ENCODE measurements around the gene GPR137C. TPM values are rescaled to one million over a fixed set of nuclear protein-coding genes. Genes with fewer than 3 reads are reported as not detected.

The GPR137C gene
- total and polyA plus RNA-seq, 2 of the 8 experiments (the other 6 are each of a cell fraction or from before 2014, with no cell fraction given): 2.7 to 4.3 TPM

- H2AK5ac ChIP-seq (ENCODE audit: low read depth, low read length): no peak overlapping the region
- H3K23me2 ChIP-seq (ENCODE audit: low read depth, low read length): no peaks in the 10 kb centered on the region
- no peak overlapping the region for H3K4ac ChIP-seq (replicated peaks; ENCODE audit: insufficient read length, low read depth, low read length)
- POLR2A ChIA-PET (ENCODE audit: partially characterized antibody): no interaction called here
- no peak overlapping the region for H3K9ac ChIP-seq (replicated peaks in 1 of 4; ENCODE audit: extremely low read depth in 1 of 4, low read depth in 3 of 4, low read length in 3 of 4)
- TF ChIP-seq MAFK (IDR thresholded peaks at IDR 0.05; ENCODE audit: low read depth, low read length): peak; percentile 76
- no peak for TF ChIP-seq ZNF274 (IDR thresholded peaks at IDR 0.05; ENCODE audit: borderline replicate concordance, extremely low read depth, low read length)
- no peak for TF ChIP-seq CBX8 (IDR thresholded peaks at IDR 0.05; ENCODE audit: borderline replicate concordance, low read depth, low read length)
- no peak overlapping the region for H3K18ac ChIP-seq (ENCODE audit: extremely low read depth, low read length)
- H2BK5ac ChIP-seq (ENCODE audit: low read depth, low read length): no peak overlapping the region
- DNase-seq (ENCODE audit: low read depth in 1 of 2, low spot score in 2 of 2) (no peak), FAIRE-seq (no peak)
- no peaks in the 10 kb centered on the region for H4K20me1 ChIP-seq (replicated peaks in 1 of 2; ENCODE audit: control insufficient read depth in 1 of 2, insufficient read depth in 2 of 2, low read length in 2 of 2)
- WGBS, 2 experiments (ENCODE audit: extremely low coverage in 1 of 2, insufficient coverage in 1 of 2, insufficient read length in 1 of 2, insufficient replicate concordance in 2 of 2, low coverage in 1 of 2, low lambda C conversion rate in 2 of 2, missing lambda C conversion rate in 1 of 2): 84% methylated on average over 1 of the region's 1 CpG; no CpG with 5 or more reads in 1 of the 2 experiments
- H2AFZ ChIP-seq (ENCODE audit: low read length): no peak overlapping the region
- no peaks in the 10 kb centered on the region for H3K27me3 ChIP-seq (replicated peaks in 1 of 4; ENCODE audit: control insufficient read depth in 3 of 4, extremely low read depth in 1 of 4, insufficient read depth in 3 of 4, low read length in 3 of 4)
- no peak overlapping the region for H3K27ac ChIP-seq (ENCODE audit: low read depth, low read length)
- H3K4me1 ChIP-seq (replicated peaks in 1 of 4; ENCODE audit: control insufficient read depth in 3 of 4, insufficient read depth in 4 of 4, low read length in 3 of 4): peaks cover 0 to 5% (median 0%) of the 10 kb centered on the region in 4 experiments; a peak in 4 of 7 replicates
- H3K79me2 ChIP-seq (ENCODE audit: control insufficient read depth in 1 of 2, insufficient read depth in 2 of 2, low read length in 2 of 2): no peaks in the 10 kb centered on the region
- no peak overlapping the region for H3K14ac ChIP-seq (ENCODE audit: insufficient read length)
- no peaks in the 10 kb centered on the region; a peak in 1 of 4 replicates for H3K9me3 ChIP-seq (ENCODE audit: insufficient read depth in 2 of 2, low read depth in 1 of 2, low read length in 1 of 2)
- H2BK15ac ChIP-seq (ENCODE audit: low read length): no peak overlapping the region
- no peak overlapping the region for H2BK120ac ChIP-seq (replicated peaks; ENCODE audit: low read depth, low read length)
- no peak overlapping the region for H2BK12ac ChIP-seq (ENCODE audit: low read depth, low read length)
- H3K23ac ChIP-seq (ENCODE audit: insufficient read length): no peak overlapping the region
- no peak overlapping the region for H2BK20ac ChIP-seq (ENCODE audit: low read length)
- H3K56ac ChIP-seq (replicated peaks; ENCODE audit: insufficient read length, low read depth, low read length): no peak overlapping the region
- no peak overlapping the region for H3K4me2 ChIP-seq (ENCODE audit: insufficient read depth in 1 of 2, low read depth in 2 of 2, low read length in 2 of 2)
- H3K36me3 ChIP-seq (ENCODE audit: control insufficient read depth in 2 of 4, insufficient read depth in 4 of 4, low read length in 3 of 4): no peaks in the 10 kb centered on the region
- H4K91ac ChIP-seq (replicated peaks; ENCODE audit: insufficient read length, low read length): no peak overlapping the region
- H3K4me3 ChIP-seq (ENCODE audit: extremely low read depth in 1 of 4, insufficient read depth in 2 of 4, low read depth in 3 of 4, low read length in 4 of 4): no peak overlapping the region
- no peak overlapping the region for H4K5ac ChIP-seq (ENCODE audit: insufficient read length, low read depth, low read length)
- CTCF ChIA-PET (ENCODE audit: partially characterized antibody): interaction anchor here (0.7 kb wide), 1 partner anchor 838 kb away, joined by 3 read pairs; no protein-coding TSS in a partner anchor
- no peaks in the 10 kb centered on the region for H3K79me1 ChIP-seq (ENCODE audit: low read depth, low read length)
- H4K8ac ChIP-seq (ENCODE audit: extremely low read depth, insufficient read depth, low read length): no peak overlapping the region
Observed at GRCh38 chr14:52598568-52598967, 45.9 kb downstream of the GPR137C start.
